GM23338 (cell line): ENCODE results near the gene MYL4.

Experiments
- CREB1 ChIP-seq: fragments of 250-450 bp; sonication (Bioruptor Pico); IDR thresholded peaks from 2 replicates; pipeline ENCODE4 v1.5.0; 2020; ENCODE audit warnings: low read depth, mild to moderate bottlenecking, moderate library complexity
- EZH2 ChIP-seq: fragments of 200-600 bp; sonication (generic); IDR thresholded peaks from one replicate; pipeline ENCODE4 v1.8.0; 2017; ENCODE audit warnings: antibody characterized with exemption, mild to moderate bottlenecking, low read depth; ENCODE audit not compliant: unreplicated experiment
- EZH2phosphoT487 ChIP-seq: fragments of 200-600 bp; sonication (generic); IDR thresholded peaks from one replicate; pipeline ENCODE4 v1.8.1; 2018; ENCODE audit warnings: antibody characterized with exemption; ENCODE audit not compliant: unreplicated experiment
- JUNB ChIP-seq: IDR thresholded peaks from one replicate; pipeline ENCODE4 v1.6.1; 2016; ENCODE audit warnings: antibody characterized with exemption; ENCODE audit not compliant: unreplicated experiment
- NANOG ChIP-seq: IDR thresholded peaks from 2 replicates; pipeline ENCODE4 v1.6.1; 2016; ENCODE audit warnings: antibody characterized with exemption, borderline replicate concordance
- POLR2AphosphoS5 ChIP-seq: IDR thresholded peaks from 2 replicates; pipeline ENCODE4 v1.6.1; 2016; ENCODE audit warnings: antibody characterized with exemption, low read depth
- STAT1 ChIP-seq: IDR thresholded peaks from one replicate; pipeline ENCODE4 v1.6.1; 2016; ENCODE audit warnings: antibody characterized with exemption; ENCODE audit not compliant: unreplicated experiment
- ZNF114 ChIP-seq: fragments of 250-450 bp; sonication (Bioruptor Pico); IDR thresholded peaks from 2 replicates; pipeline ENCODE4 v1.5.0; 2020; ENCODE audit warnings: mild to moderate bottlenecking, moderate library complexity
- ZNF331 ChIP-seq: fragments of 250-450 bp; sonication (Bioruptor Pico); IDR thresholded peaks from 2 replicates; pipeline ENCODE4 v1.5.0; 2020; ENCODE audit warnings: low read depth, mild to moderate bottlenecking, moderate library complexity
- TF ChIP-seq, protein P1 (sequence below), 2 experiments: fragments of 200-600 bp in 1 of 2; sonication (generic) in 1 of 2; conservative IDR thresholded peaks; 2 replicates each; pipeline versions ENCODE4 v1.5.1 to v1.6.1; 2016 to 2017; ENCODE audit warnings: antibody characterized with exemption in 2 of 2, low read depth in 2 of 2, mild to moderate bottlenecking in 2 of 2, moderate library complexity in 1 of 2
- TF ChIP-seq, protein P2 (sequence below): IDR thresholded peaks from one replicate; pipeline ENCODE4 v1.6.1; 2018; ENCODE audit warnings: antibody characterized with exemption; ENCODE audit not compliant: unreplicated experiment
- TF ChIP-seq, protein P3 (sequence below): fragments of 250-450 bp; sonication (Bioruptor Pico); IDR thresholded peaks from 2 replicates; pipeline ENCODE4 v1.5.0; 2020; ENCODE audit warnings: mild to moderate bottlenecking, moderate library complexity
- TF ChIP-seq, protein P4 (sequence below): IDR thresholded peaks from 2 replicates; pipeline ENCODE4 v1.6.1; 2016; ENCODE audit warnings: antibody characterized with exemption

DNA sequence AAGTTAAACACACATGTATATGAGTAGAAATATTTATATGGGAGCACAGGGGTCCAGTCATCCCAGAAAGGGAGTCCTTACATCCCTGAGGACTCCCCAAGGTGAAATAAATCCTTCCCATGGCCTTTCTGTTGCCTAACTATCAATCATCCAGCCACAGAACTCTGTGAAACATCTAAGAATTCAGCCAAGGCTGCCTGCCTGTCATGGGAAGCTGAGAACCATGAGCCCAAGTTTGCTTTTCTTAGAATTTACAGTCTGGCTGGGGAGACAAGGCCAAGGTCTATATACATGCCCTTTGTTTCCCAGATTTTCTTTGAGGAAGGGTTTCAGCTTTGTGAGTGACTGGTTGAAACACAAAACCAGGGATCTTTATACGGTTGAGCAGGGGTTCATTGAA, 15.8 kb downstream of the MYL4 start:
- no peak for TF ChIP-seq EZH2
- TF ChIP-seq, protein P1, sequence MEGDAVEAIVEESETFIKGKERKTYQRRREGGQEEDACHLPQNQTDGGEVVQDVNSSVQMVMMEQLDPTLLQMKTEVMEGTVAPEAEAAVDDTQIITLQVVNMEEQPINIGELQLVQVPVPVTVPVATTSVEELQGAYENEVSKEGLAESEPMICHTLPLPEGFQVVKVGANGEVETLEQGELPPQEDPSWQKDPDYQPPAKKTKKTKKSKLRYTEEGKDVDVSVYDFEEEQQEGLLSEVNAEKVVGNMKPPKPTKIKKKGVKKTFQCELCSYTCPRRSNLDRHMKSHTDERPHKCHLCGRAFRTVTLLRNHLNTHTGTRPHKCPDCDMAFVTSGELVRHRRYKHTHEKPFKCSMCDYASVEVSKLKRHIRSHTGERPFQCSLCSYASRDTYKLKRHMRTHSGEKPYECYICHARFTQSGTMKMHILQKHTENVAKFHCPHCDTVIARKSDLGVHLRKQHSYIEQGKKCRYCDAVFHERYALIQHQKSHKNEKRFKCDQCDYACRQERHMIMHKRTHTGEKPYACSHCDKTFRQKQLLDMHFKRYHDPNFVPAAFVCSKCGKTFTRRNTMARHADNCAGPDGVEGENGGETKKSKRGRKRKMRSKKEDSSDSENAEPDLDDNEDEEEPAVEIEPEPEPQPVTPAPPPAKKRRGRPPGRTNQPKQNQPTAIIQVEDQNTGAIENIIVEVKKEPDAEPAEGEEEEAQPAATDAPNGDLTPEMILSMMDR (conservative IDR thresholded peaks at IDR 0.05; ENCODE audit: low read depth in 2 of 2) = no peak
- TF ChIP-seq EZH2phosphoT487 = no peak
- no peak for TF ChIP-seq POLR2AphosphoS5
- no peak for TF ChIP-seq CREB1
- TF ChIP-seq, protein P2, sequence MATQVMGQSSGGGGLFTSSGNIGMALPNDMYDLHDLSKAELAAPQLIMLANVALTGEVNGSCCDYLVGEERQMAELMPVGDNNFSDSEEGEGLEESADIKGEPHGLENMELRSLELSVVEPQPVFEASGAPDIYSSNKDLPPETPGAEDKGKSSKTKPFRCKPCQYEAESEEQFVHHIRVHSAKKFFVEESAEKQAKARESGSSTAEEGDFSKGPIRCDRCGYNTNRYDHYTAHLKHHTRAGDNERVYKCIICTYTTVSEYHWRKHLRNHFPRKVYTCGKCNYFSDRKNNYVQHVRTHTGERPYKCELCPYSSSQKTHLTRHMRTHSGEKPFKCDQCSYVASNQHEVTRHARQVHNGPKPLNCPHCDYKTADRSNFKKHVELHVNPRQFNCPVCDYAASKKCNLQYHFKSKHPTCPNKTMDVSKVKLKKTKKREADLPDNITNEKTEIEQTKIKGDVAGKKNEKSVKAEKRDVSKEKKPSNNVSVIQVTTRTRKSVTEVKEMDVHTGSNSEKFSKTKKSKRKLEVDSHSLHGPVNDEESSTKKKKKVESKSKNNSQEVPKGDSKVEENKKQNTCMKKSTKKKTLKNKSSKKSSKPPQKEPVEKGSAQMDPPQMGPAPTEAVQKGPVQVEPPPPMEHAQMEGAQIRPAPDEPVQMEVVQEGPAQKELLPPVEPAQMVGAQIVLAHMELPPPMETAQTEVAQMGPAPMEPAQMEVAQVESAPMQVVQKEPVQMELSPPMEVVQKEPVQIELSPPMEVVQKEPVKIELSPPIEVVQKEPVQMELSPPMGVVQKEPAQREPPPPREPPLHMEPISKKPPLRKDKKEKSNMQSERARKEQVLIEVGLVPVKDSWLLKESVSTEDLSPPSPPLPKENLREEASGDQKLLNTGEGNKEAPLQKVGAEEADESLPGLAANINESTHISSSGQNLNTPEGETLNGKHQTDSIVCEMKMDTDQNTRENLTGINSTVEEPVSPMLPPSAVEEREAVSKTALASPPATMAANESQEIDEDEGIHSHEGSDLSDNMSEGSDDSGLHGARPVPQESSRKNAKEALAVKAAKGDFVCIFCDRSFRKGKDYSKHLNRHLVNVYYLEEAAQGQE = no peak
- TF ChIP-seq, protein P3, sequence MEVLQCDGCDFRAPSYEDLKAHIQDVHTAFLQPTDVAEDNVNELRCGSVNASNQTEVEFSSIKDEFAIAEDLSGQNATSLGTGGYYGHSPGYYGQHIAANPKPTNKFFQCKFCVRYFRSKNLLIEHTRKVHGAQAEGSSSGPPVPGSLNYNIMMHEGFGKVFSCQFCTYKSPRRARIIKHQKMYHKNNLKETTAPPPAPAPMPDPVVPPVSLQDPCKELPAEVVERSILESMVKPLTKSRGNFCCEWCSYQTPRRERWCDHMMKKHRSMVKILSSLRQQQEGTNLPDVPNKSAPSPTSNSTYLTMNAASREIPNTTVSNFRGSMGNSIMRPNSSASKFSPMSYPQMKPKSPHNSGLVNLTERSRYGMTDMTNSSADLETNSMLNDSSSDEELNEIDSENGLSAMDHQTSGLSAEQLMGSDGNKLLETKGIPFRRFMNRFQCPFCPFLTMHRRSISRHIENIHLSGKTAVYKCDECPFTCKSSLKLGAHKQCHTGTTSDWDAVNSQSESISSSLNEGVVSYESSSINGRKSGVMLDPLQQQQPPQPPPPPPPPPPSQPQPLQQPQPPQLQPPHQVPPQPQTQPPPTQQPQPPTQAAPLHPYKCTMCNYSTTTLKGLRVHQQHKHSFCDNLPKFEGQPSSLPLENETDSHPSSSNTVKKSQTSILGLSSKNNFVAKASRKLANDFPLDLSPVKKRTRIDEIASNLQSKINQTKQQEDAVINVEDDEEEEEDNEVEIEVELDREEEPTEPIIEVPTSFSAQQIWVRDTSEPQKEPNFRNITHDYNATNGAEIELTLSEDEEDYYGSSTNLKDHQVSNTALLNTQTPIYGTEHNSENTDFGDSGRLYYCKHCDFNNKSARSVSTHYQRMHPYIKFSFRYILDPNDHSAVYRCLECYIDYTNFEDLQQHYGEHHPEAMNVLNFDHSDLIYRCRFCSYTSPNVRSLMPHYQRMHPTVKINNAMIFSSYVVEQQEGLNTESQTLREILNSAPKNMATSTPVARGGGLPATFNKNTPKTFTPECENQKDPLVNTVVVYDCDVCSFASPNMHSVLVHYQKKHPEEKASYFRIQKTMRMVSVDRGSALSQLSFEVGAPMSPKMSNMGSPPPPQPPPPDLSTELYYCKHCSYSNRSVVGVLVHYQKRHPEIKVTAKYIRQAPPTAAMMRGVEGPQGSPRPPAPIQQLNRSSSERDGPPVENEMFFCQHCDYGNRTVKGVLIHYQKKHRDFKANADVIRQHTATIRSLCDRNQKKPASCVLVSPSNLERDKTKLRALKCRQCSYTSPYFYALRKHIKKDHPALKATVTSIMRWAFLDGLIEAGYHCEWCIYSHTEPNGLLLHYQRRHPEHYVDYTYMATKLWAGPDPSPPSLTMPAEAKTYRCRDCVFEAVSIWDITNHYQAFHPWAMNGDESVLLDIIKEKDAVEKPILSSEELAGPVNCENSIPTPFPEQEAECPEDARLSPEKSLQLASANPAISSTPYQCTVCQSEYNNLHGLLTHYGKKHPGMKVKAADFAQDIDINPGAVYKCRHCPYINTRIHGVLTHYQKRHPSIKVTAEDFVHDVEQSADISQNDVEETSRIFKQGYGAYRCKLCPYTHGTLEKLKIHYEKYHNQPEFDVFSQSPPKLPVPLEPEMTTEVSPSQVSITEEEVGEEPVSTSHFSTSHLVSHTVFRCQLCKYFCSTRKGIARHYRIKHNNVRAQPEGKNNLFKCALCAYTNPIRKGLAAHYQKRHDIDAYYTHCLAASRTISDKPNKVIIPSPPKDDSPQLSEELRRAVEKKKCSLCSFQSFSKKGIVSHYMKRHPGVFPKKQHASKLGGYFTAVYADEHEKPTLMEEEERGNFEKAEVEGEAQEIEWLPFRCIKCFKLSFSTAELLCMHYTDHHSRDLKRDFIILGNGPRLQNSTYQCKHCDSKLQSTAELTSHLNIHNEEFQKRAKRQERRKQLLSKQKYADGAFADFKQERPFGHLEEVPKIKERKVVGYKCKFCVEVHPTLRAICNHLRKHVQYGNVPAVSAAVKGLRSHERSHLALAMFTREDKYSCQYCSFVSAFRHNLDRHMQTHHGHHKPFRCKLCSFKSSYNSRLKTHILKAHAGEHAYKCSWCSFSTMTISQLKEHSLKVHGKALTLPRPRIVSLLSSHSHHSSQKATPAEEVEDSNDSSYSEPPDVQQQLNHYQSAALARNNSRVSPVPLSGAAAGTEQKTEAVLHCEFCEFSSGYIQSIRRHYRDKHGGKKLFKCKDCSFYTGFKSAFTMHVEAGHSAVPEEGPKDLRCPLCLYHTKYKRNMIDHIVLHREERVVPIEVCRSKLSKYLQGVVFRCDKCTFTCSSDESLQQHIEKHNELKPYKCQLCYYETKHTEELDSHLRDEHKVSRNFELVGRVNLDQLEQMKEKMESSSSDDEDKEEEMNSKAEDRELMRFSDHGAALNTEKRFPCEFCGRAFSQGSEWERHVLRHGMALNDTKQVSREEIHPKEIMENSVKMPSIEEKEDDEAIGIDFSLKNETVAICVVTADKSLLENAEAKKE (CRISPR knock-in tag) = no peak
- TF ChIP-seq, protein P4, sequence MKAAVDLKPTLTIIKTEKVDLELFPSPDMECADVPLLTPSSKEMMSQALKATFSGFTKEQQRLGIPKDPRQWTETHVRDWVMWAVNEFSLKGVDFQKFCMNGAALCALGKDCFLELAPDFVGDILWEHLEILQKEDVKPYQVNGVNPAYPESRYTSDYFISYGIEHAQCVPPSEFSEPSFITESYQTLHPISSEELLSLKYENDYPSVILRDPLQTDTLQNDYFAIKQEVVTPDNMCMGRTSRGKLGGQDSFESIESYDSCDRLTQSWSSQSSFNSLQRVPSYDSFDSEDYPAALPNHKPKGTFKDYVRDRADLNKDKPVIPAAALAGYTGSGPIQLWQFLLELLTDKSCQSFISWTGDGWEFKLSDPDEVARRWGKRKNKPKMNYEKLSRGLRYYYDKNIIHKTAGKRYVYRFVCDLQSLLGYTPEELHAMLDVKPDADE = no peak
- TF ChIP-seq ZNF331 (CRISPR knock-in tag) = no peak
- no peak for TF ChIP-seq NANOG
- TF ChIP-seq STAT1 = no peak
- no peak for TF ChIP-seq ZNF114 (CRISPR knock-in tag)
- TF ChIP-seq JUNB = no peak
